Tibial artery (tissue), 4 donors: ENCODE results near the gene UBE2N.
"Not testable (repeated sequence)": the region's sequence is repeated elsewhere in the genome, so short reads cannot be mapped to it uniquely, and the experiment has no call there.

ENCODE experiments used
- DNase-seq, 2 donors: peaks; one replicate each; pipeline ENCODE4 v3.0.0-alpha.2; 2019
- H3K27ac ChIP-seq, 2 donors: fragments of 200-600 bp; sonication (generic) in 1 of 2; 1 replicate in 1 of 2; 2 replicates in 1 of 2; pipeline ENCODE4 v1.5.1; 2018 to 2019; ENCODE audit warnings: mild to moderate bottlenecking in 1 of 2
- H3K27me3 ChIP-seq, 2 donors: fragments of 200-600 bp; sonication (generic) in 1 of 2; one replicate each; pipeline versions ENCODE4 v1.5.1 to v1.6.0; 2016 to 2019
- H3K36me3 ChIP-seq, 3 donors: fragments of 200-600 bp; sonication (generic) in 2 of 3; one replicate each; pipeline ENCODE4 v1.5.1; 2016 to 2019; ENCODE audit warnings: mild to moderate bottlenecking in 2 of 3
- H3K4me1 ChIP-seq, 4 donors: fragments of 200-600 bp; sonication (generic) in 2 of 4; 1 replicate in 3 of 4; 2 replicates in 1 of 4; pipeline ENCODE4 v1.5.1; 2016 to 2019
- H3K4me3 ChIP-seq, 2 donors: fragments of 200-600 bp; sonication (generic) in 1 of 2; 1 replicate in 1 of 2; 2 replicates in 1 of 2; pipeline ENCODE4 v1.5.1; 2018 to 2019; ENCODE audit warnings: mild to moderate bottlenecking in 2 of 2
- H3K9me3 ChIP-seq, 3 donors: fragments of 200-600 bp; sonication (generic) in 1 of 3; one replicate each; pipeline ENCODE4 v1.5.1; 2016 to 2019
- CTCF ChIP-seq, 2 experiments: fragments of 200-600 bp in 1 of 2; fragments of 450-650 bp in 1 of 2; IDR thresholded peaks; one replicate each; pipeline ENCODE4 v1.5.1; 2017 to 2019; ENCODE audit warnings: antibody characterized with exemption in 2 of 2, mild to moderate bottlenecking in 1 of 2, moderate library complexity in 1 of 2
- intact Hi-C: fragments of 100-400 bp; cut with DNase I; formaldehyde crosslinking; loops from one replicate; pipeline ENCODE4 v1.15.0; 2023; ENCODE audit warnings: low total_unique reads

UBE2N gene

GRCh38 chr12:93407054-93407962 is 34.4 kb downstream of the UBE2N start:
- DNase-seq = no peak
- no peaks in the 10 kb centered on the region for H3K9me3 ChIP-seq
- H3K36me3 ChIP-seq = peaks cover 5 to 19% (median 18%) of the 10 kb centered on the region in 3 donors
- intact Hi-C loops = no loop called here
- no peak overlapping the region for H3K4me3 ChIP-seq
- no peaks in the 10 kb centered on the region for H3K27me3 ChIP-seq
- no peak overlapping the region for H3K27ac ChIP-seq
- no peak for TF ChIP-seq CTCF (IDR thresholded peaks at IDR 0.05)
- H3K4me1 ChIP-seq = peaks cover 0 to 33% (median 1%) of the 10 kb centered on the region in 4 donors

- DNase-seq = no peak
These were observed 36.5 kb downstream of the UBE2N start for GRCh38 chr12:93404961-93405849.

GRCh38 chr12:93403988-93404803 is 37.6 kb downstream of the UBE2N start:
- Histone ChIP-seq H3K27ac (peak overlapping the region in 1 of 2 donors; percentile 23), H3K36me3 (peaks cover 7 to 21% (median 18%) of the 10 kb centered on the region in 3 donors), H3K9me3 (no peaks in the 10 kb centered on the region), H3K27me3 (no peaks in the 10 kb centered on the region), H3K4me1 (peaks cover 0 to 13% (median 0%) of the 10 kb centered on the region in 4 donors), H3K4me3 (no peak overlapping the region)
- DNase-seq = no peak
- intact Hi-C loops = no loop called here
- no peak for TF ChIP-seq CTCF (IDR thresholded peaks at IDR 0.05)

More at GRCh38 chr12:93404961-93405849, 36.5 kb downstream of the UBE2N start:
- Histone ChIP-seq H3K27ac (peak overlapping the region in 1 of 2 donors; percentile 23), H3K9me3 (no peaks in the 10 kb centered on the region), H3K4me1 (peaks cover 0 to 17% (median 0%) of the 10 kb centered on the region in 4 donors), H3K27me3 (no peaks in the 10 kb centered on the region), H3K36me3 (peaks cover 7 to 21% (median 18%) of the 10 kb centered on the region in 3 donors), H3K4me3 (no peak overlapping the region)
- TF ChIP-seq CTCF (IDR thresholded peaks at IDR 0.05) = no peak
- intact Hi-C loops = no loop called here

- no peaks in the 10 kb centered on the region for H3K9me3 ChIP-seq
- intact Hi-C loops = no loop called here
- H3K27ac ChIP-seq = no peak overlapping the region
- no peak overlapping the region for H3K4me3 ChIP-seq
- peaks cover 16 to 34% (median 32%) of the 10 kb centered on the region in 3 donors for H3K36me3 ChIP-seq
- no peak for DNase-seq
- no peaks in the 10 kb centered on the region for H3K27me3 ChIP-seq
- H3K4me1 ChIP-seq = peaks cover 0 to 13% (median 0%) of the 10 kb centered on the region in 4 donors
- no peak for TF ChIP-seq CTCF (IDR thresholded peaks at IDR 0.05)
These were observed 39.1 kb downstream of the UBE2N start for GRCh38 chr12:93402333-93403311.

GRCh38 chr12:93399183-93399863 is 42.4 kb downstream of the UBE2N start:
- not testable (repeated sequence) for DNase-seq, H3K27ac ChIP-seq, H3K4me3 ChIP-seq, H3K9me3 ChIP-seq, H3K27me3 ChIP-seq
- Histone ChIP-seq H3K4me1 (peaks cover 0 to 13% (median 0%) of the 10 kb centered on the region in 4 donors), H3K36me3 (peaks cover 41 to 59% (median 57%) of the 10 kb centered on the region in 3 donors)
- intact Hi-C loops = loop anchor here (5.0 to 10.0 kb wide), 2 partner anchors 375 to 412 kb away; no protein-coding TSS in a partner anchor
